ENCODE results near the gene UXS1. TPM values are rescaled to one million over a fixed set of nuclear protein-coding genes. Genes with fewer than 3 reads are reported as not detected.

The UXS1 gene
- total RNA-seq, 2 donors from 2014 or later: 62.0 to 105 TPM

GRCh38 chr2:106160786-106161261, 33.3 kb downstream of the UXS1 start:
- Mint-ChIP-seq H3K9me3 (no peaks in the 10 kb centered on the region), H3K4me1 (peaks cover 54% of the 10 kb centered on the region), H3K36me3 (ENCODE audit: low read depth) (peaks cover 86% of the 10 kb centered on the region), H3K27ac (peak overlapping the region; percentile 83), H3K4me3 (peak overlapping the region; percentile 85), H3K27me3 (no peaks in the 10 kb centered on the region)
- peak; percentile 78 for ATAC-seq (replicated peaks)

GRCh38 chr2:106159866-106160785, 34.0 kb downstream of the UXS1 start:
- Mint-ChIP-seq H3K4me1 (peaks cover 54% of the 10 kb centered on the region), H3K4me3 (peak overlapping the region; percentile 85), H3K27me3 (no peaks in the 10 kb centered on the region), H3K9me3 (no peaks in the 10 kb centered on the region), H3K27ac (peak overlapping the region; percentile 83), H3K36me3 (ENCODE audit: low read depth) (peaks cover 93% of the 10 kb centered on the region)
- ATAC-seq (replicated peaks): peak; percentile 81

- Mint-ChIP-seq H3K27ac (peak overlapping the region; percentile 83), H3K4me1 (peaks cover 49% of the 10 kb centered on the region), H3K36me3 (ENCODE audit: low read depth) (peaks cover 96% of the 10 kb centered on the region), H3K27me3 (no peaks in the 10 kb centered on the region), H3K9me3 (peaks cover 2% of the 10 kb centered on the region), H3K4me3 (peak overlapping the region; percentile 85)
- ATAC-seq (replicated peaks): no peak
Measured at GRCh38 chr2:106158871-106159270, 35.2 kb downstream of the UXS1 start.

- H3K27ac Mint-ChIP-seq: peak overlapping the region; percentile 83
- no peak for ATAC-seq (replicated peaks)
- H3K4me1 Mint-ChIP-seq: peaks cover 54% of the 10 kb centered on the region
- H3K27me3 Mint-ChIP-seq: no peaks in the 10 kb centered on the region
- H3K9me3 Mint-ChIP-seq: peaks cover 9% of the 10 kb centered on the region
- peaks cover 96% of the 10 kb centered on the region for H3K36me3 Mint-ChIP-seq (ENCODE audit: low read depth)
- peak overlapping the region; percentile 85 for H3K4me3 Mint-ChIP-seq
Measured at GRCh38 chr2:106158131-106158530, 36.0 kb downstream of the UXS1 start.

- Mint-ChIP-seq H3K9me3 (peaks cover 14% of the 10 kb centered on the region), H3K36me3 (ENCODE audit: low read depth) (peaks cover 96% of the 10 kb centered on the region), H3K4me3 (peak overlapping the region; percentile 85), H3K4me1 (peaks cover 60% of the 10 kb centered on the region), H3K27me3 (no peaks in the 10 kb centered on the region), H3K27ac (peak overlapping the region; percentile 83)
- ATAC-seq (replicated peaks): no peak
Measured at GRCh38 chr2:106157416-106157815, 36.7 kb downstream of the UXS1 start.

- H3K4me1 Mint-ChIP-seq: peaks cover 60% of the 10 kb centered on the region
- peaks cover 14% of the 10 kb centered on the region for H3K9me3 Mint-ChIP-seq
- ATAC-seq (replicated peaks): peak; percentile 30
- H3K36me3 Mint-ChIP-seq (ENCODE audit: low read depth): peaks cover 99% of the 10 kb centered on the region
- H3K27ac Mint-ChIP-seq: peak overlapping the region; percentile 41
- no peaks in the 10 kb centered on the region for H3K27me3 Mint-ChIP-seq
- peak overlapping the region; percentile 85 for H3K4me3 Mint-ChIP-seq
Measured at GRCh38 chr2:106156305-106157296, 37.5 kb downstream of the UXS1 start.

GRCh38 chr2:106153781-106154180, 40.3 kb downstream of the UXS1 start:
- Mint-ChIP-seq H3K4me1 (peaks cover 42% of the 10 kb centered on the region), H3K27me3 (no peaks in the 10 kb centered on the region), H3K36me3 (ENCODE audit: low read depth) (peaks cover 100% of the 10 kb centered on the region), H3K9me3 (peaks cover 14% of the 10 kb centered on the region), H3K4me3 (no peak overlapping the region), H3K27ac (no peak overlapping the region)
- ATAC-seq (replicated peaks): no peak

GRCh38 chr2:106147665-106148064, 46.4 kb downstream of the UXS1 start:
- ATAC-seq (replicated peaks): peak; percentile 66
- Mint-ChIP-seq H3K4me1 (peaks cover 38% of the 10 kb centered on the region), H3K4me3 (peak overlapping the region; percentile 69), H3K36me3 (ENCODE audit: low read depth) (peaks cover 77% of the 10 kb centered on the region), H3K9me3 (peaks cover under 1% of the 10 kb centered on the region), H3K27ac (peak overlapping the region; percentile 86), H3K27me3 (no peaks in the 10 kb centered on the region)

- peaks cover 77% of the 10 kb centered on the region for H3K36me3 Mint-ChIP-seq (ENCODE audit: low read depth)
- H3K4me1 Mint-ChIP-seq: peaks cover 42% of the 10 kb centered on the region
- peak overlapping the region; percentile 86 for H3K27ac Mint-ChIP-seq
- no peaks in the 10 kb centered on the region for H3K9me3 Mint-ChIP-seq
- H3K27me3 Mint-ChIP-seq: no peaks in the 10 kb centered on the region
- peak overlapping the region; percentile 69 for H3K4me3 Mint-ChIP-seq
- ATAC-seq (replicated peaks): peak; percentile 13
Measured at GRCh38 chr2:106147159-106147558, 46.9 kb downstream of the UXS1 start.

- H3K27ac Mint-ChIP-seq: peak overlapping the region; percentile 94
- no peaks in the 10 kb centered on the region for H3K27me3 Mint-ChIP-seq
- peak overlapping the region; percentile 84 for H3K4me3 Mint-ChIP-seq
- peak; percentile 75 for ATAC-seq (replicated peaks)
- H3K36me3 Mint-ChIP-seq (ENCODE audit: low read depth): peaks cover 68% of the 10 kb centered on the region
- H3K4me1 Mint-ChIP-seq: peaks cover 54% of the 10 kb centered on the region
- no peaks in the 10 kb centered on the region for H3K9me3 Mint-ChIP-seq
Measured at GRCh38 chr2:106144621-106145331, 49.3 kb downstream of the UXS1 start.

- H3K36me3 Mint-ChIP-seq (ENCODE audit: low read depth): peaks cover 68% of the 10 kb centered on the region
Measured at GRCh38 chr2:106143495-106144215, 50.4 kb downstream of the UXS1 start.

GRCh38 chr2:106142683-106143082, 51.4 kb downstream of the UXS1 start:
- Mint-ChIP-seq H3K4me3 (peak overlapping the region; percentile 84), H3K9me3 (no peaks in the 10 kb centered on the region), H3K27me3 (no peaks in the 10 kb centered on the region), H3K4me1 (peaks cover 67% of the 10 kb centered on the region), H3K27ac (peak overlapping the region; percentile 94), H3K36me3 (ENCODE audit: low read depth) (peaks cover 72% of the 10 kb centered on the region)
- ATAC-seq (replicated peaks): no peak

More at GRCh38 chr2:106143495-106144215, 50.4 kb downstream of the UXS1 start:
- H3K27ac Mint-ChIP-seq: peak overlapping the region; percentile 94
- H3K4me1 Mint-ChIP-seq: peaks cover 65% of the 10 kb centered on the region
- H3K4me3 Mint-ChIP-seq: peak overlapping the region; percentile 84
- H3K27me3 Mint-ChIP-seq: no peaks in the 10 kb centered on the region
- no peaks in the 10 kb centered on the region for H3K9me3 Mint-ChIP-seq
- no peak for ATAC-seq (replicated peaks)

- H3K36me3 Mint-ChIP-seq (ENCODE audit: low read depth): peaks cover 70% of the 10 kb centered on the region
- peak overlapping the region; percentile 85 for H3K4me3 Mint-ChIP-seq
- ATAC-seq (replicated peaks): peak; percentile 3
- peak overlapping the region; percentile 81 for H3K27ac Mint-ChIP-seq
- H3K4me1 Mint-ChIP-seq: peaks cover 59% of the 10 kb centered on the region
- H3K27me3 Mint-ChIP-seq: no peaks in the 10 kb centered on the region
- H3K9me3 Mint-ChIP-seq: no peaks in the 10 kb centered on the region
Measured at GRCh38 chr2:106140913-106141312, 53.2 kb downstream of the UXS1 start.
